ENCODE results near the gene KLHL11.
"Not testable (repeated sequence)": the region's sequence is repeated elsewhere in the genome, so short reads cannot be mapped to it uniquely, and the experiment has no call there.

KLHL11 gene

DNA sequence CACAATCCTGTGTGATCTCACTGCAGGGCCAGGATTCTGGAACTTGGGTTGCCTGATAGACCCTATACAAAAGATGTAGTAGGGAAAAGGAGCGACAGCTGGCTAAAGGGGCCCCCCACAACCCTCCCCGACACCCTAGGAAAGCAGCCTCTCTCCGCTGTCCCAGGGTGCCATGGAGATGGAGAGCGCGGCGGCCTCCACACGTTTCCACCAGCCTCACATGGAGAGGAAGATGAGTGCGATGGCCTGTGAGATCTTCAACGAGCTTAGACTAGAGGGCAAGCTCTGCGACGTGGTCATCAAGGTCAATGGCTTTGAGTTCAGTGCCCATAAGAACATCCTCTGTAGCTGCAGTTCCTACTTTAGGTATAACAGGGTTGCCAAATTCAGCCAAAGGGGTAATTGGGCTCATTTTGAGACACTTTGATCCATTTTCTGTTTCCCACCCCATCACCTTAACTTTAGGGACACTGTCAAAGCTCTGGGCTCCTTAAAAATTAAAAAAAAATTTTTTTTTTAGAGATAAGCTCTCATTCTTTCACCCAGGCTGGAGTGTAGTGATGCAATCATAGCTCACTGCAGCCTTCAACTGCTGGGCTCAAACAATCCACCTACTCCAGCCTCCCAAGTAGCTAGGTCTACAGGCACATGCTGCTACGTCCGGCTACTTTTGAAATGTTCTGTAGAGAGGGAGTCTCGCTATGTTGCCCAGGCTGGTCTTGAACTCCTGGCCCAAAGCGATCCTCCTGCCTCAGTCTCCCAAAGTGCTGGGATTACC lies 27.3 kb downstream of the KLHL11 start, which contains the start of gene KLHL10:
KLHL10 (plus strand) TSS at position 65 of the 778 bp plus-strand sequence; CDS start at position 173, 108 bp downstream.
- in situ Hi-C loops (cut with MboI; ENCODE audit: low sequenced_read_pairs): no loop called here

DNA sequence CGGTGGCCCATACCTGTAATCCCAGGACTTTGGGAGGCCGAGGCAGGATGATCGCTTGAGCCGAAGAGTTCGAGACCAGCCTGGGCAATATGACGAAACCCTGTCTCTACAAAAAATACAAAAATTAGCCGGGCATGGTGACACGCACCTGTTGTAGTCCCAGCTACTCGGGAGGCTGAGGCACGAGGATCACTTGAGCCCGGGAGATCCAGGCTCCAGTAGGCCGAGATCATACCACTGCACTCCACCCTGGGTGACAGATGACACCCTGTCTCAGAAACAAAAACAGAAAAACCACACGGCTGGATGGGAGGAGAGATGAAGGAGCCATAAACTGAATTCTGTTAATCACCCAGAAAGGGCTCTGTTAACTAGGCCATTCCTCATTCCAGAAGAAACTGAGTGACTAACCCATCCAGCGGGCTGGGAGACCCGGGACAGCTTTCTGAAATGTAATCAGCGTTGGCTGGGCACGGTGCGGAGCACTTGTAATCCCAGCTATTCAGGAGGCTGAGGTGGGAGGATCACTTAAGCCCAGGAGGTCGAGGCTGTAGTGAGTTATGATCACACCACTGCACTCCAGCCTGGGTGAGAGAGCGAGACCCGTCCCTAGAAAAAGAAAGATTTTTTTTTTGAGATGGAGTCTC lies 28.6 kb downstream of the KLHL11 start:
- in situ Hi-C loops (cut with MboI; ENCODE audit: low sequenced_read_pairs): no loop called here

DNA sequence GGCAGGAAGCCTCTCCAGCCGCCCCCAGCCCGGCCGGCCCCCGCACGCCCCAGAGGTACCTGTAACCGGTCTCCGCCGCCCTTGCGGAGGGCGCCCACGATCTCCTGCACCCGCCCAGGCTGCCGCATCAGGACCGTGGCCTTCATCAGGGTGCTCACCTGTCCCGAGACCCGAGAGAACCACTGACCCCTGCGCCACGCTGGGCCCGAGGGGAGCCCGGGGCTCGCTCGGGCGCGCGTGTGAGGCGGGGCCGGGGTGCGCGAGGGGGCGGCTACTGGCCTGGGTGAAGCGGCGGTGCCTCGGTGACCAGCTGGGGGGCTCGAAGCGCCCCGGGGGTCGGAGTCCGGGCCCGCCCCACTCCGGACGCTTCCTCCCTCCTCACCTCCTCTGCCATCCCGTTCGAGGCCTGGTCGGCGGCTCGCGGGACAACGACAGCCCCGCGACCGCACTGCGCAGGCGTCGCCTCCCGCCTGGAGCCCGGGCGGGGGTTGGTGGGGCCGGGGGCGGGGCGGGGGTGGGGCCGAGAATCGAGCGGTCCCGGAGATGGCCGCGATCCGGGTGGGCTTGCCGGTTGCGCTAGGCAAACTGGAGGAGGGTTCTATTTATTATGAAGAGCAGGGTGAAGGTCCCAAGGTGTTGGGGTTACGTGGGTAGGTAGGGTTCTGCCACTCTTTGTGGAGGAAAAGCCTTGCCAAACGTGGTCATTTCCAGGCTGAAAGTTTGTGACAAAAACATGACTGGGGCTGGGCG lies 29.2 kb downstream of the KLHL11 start, which contains the start of gene NT5C3B:
NT5C3B (minus strand) TSS at position 433 of the 750 bp plus-strand sequence; CDS start at position 394, 39 bp downstream.
- in situ Hi-C loops (cut with MboI; ENCODE audit: low sequenced_read_pairs): no loop called here

DNA sequence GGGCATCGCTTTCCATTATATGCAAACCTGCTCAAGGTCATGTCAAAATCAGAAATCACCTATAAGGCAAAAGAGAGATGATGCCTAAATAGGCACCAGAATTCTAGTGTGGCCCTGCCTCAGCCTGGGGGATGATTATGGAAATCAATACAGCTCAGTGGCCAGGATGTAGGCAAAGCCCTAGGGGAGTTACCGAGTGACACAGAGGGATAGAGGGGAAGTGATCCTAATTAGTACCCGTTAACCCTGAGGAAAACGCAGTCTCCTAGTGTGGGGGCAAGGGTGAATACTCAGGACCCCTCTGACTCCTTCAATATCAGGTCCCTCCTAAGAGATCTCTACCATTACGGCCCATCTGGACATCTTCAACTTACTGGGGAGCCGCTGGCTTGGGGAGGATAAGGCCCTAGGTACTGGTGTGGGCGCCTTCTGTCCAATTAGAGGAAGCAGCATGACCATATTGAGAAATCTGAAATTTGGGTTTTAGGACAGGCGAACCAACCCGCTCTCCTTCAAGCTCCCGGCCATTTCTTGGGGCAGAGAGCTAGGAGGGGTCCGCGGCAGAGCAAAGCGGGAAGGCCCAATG lies 29.9 kb downstream of the KLHL11 start:
- in situ Hi-C loops (cut with MboI; ENCODE audit: low sequenced_read_pairs): no loop called here

DNA sequence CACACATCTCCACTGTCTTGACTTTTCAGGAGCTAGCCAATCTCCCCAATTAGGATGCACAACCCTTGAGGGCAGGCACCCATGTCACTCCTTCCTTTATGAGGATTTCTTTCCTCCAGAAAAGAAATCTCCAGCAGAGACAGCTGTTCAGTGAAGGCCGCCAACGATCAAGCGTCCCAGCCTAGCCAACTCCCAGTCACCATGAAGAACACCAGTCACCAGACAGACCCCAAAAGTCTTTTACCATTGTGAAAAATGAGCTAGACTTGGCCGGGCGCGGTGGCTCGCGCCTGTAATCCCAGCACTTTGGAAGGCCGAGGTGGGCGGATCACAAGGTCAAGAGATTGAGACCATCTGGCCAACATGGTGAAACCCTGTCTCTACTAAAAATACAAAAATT lies 35.3 kb downstream of the KLHL11 start:
- in situ Hi-C loops (cut with MboI; ENCODE audit: low sequenced_read_pairs): not testable (repeated sequence)

DNA sequence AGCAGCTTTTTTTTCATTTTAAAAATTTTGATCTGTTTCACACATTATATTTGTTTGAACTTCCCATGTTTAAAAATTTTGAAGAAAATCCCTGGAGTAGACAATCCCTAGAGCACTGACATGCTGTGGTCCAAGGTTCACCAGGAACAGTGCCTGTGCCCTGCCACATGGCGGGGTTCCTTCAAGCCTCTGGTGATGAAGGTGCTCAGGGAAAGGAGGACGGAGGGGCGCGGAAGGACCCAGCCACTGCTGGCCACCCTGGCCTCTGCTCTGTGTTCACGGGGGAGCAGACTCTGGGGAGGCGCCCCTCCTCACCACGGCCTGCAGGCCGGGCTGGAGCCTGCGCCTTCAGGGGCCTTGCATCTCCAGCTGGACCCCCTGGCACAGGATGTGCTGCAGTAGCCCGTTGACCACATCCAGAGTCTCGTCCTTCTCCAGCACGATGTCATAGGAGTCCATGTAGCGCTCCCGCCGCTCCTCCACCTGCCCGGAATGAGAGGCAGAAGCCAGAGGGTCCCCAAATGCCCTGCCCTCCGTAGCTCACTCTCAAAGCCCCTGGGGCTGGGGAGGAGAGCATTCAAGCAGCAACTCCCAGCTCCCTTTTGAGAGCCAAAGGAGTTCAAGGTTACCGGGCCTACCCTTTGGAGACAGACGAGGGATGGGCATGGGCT lies 39.9 kb downstream of the KLHL11 start:
- in situ Hi-C loops (cut with MboI; ENCODE audit: low sequenced_read_pairs): no loop called here

DNA sequence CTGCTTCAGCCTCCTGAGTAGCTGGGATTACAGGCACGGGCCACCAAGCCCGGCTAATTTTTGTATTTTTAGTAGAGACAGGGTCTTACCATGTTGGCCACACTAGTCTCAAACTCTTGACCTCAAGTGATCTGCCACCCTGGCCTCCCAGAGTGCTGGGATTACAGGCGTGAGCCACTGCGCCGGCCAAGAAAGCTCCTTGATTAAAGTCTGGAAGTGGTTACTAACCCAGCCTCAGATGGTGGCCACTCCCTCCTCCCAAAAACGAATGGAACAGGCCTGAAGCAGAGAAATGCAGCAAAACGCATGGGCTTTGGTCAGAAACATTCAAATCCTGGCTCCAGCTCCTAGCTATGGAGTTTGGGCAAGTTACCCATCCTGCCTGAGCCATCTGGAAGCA lies 41.1 kb downstream of the KLHL11 start:
- in situ Hi-C loops (cut with MboI; ENCODE audit: low sequenced_read_pairs): no loop called here

DNA sequence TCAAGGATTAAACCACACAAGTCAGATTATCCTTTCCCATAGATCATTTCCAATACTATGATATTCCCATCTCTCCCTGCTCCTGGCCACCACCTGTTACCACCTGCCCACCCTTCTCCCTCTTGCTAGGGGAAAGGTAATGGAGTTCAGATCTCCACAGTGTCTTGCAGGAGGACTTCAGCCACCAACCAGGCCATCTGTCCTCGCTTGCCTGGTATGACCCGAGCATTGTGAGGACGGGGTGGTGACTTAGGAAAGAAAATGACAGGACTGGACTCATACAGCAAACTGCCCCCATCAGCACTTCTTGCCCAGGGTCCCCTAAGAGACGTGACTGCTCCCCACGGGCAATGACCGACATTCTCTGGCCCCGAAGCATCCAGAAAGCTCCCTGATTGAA lies 41.6 kb downstream of the KLHL11 start:
- in situ Hi-C loops (cut with MboI; ENCODE audit: low sequenced_read_pairs): no loop called here

DNA sequence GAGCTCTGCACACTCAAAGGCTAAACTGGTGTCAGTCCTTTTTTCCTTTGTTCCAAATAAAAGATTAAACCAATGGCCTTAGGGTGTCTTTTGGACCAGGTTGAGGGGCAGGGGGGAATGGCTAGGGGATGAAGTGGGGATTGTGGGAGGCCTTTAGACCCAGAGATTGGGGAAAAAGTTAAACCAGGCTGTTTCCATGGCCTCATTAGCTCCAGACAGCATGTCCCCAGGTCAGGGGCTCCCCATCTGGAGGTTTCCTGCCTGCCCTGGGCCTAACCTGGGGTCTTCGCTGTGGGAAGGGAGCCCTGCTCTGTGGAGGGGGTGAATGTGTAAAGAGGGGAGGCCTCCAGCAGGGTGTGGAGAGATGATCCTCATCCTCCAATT lies 42.1 kb downstream of the KLHL11 start:
- in situ Hi-C loops (cut with MboI; ENCODE audit: low sequenced_read_pairs): no loop called here

DNA sequence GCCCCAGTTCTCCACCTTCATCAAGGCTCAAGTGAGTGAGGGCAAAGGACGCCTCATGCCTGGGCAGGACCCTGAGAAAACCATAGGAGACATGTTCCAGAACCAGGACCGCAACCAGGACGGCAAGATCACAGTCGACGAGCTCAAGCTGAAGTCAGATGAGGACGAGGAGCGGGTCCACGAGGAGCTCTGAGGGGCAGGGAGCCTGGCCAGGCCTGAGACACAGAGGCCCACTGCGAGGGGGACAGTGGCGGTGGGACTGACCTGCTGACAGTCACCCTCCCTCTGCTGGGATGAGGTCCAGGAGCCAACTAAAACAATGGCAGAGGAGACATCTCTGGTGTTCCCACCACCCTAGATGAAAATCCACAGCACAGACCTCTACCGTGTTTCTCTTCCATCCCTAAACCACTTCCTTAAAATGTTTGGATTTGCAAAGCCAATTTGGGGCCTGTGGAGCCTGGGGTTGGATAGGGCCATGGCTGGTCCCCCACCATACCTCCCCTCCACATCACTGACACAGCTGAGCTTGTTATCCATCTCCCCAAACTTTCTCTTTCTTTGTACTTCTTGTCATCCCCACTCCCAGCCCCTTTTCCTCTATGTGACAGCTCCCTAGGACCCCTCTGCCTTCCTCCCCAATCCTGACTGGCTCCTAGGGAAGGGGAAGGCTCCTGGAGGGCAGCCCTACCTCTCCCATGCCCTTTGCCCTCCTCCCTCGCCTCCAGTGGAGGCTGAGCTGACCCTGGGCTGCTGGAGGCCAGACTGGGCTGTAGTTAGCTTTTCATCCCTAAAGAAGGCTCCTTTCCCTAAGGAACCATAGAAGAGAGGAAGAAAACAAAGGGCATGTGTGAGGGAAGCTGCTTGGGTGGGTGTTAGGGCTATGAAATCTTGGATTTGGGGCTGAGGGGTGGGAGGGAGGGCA lies 42.7 kb downstream of the KLHL11 start:
- in situ Hi-C loops (cut with MboI; ENCODE audit: low sequenced_read_pairs): no loop called here

DNA sequence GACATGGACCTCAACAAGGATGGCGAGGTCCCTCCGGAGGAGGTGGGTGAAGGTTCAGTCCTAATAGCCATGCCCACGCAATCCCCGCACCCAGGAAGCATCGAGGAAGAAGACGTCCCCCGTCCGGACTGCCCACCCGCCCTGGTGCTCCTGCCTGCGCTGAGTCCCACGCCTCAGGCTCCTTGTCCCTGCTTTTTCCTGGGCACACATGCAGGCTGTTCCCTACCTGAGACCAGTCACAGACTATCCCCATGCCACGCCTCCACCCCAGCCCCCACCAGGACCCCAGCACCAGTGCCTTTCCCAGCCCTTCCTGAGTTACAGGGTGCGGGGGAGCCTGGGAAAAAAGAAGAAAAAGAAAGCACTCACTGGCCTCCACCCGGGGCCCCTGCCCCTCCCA lies 43.4 kb downstream of the KLHL11 start:
- in situ Hi-C loops (cut with MboI; ENCODE audit: low sequenced_read_pairs): no loop called here

DNA sequence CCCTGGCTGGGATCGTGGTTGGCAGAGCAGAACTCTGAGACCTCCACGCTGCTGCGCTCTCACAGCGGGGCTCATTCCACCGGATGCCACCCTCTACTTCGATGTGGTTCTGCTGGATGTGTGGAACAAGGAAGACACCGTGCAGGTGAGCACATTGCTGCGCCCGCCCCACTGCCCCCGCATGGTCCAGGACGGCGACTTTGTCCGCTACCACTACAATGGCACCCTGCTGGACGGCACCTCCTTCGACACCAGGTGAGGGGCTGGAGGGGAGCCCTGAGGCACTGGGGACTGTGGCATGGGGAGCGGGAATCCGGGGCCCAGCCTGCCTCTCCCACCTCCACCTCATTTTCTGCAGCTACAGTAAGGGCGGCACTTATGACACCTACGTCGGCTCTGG lies 47.2 kb downstream of the KLHL11 start:
- in situ Hi-C loops (cut with MboI; ENCODE audit: low sequenced_read_pairs): no loop called here

DNA sequence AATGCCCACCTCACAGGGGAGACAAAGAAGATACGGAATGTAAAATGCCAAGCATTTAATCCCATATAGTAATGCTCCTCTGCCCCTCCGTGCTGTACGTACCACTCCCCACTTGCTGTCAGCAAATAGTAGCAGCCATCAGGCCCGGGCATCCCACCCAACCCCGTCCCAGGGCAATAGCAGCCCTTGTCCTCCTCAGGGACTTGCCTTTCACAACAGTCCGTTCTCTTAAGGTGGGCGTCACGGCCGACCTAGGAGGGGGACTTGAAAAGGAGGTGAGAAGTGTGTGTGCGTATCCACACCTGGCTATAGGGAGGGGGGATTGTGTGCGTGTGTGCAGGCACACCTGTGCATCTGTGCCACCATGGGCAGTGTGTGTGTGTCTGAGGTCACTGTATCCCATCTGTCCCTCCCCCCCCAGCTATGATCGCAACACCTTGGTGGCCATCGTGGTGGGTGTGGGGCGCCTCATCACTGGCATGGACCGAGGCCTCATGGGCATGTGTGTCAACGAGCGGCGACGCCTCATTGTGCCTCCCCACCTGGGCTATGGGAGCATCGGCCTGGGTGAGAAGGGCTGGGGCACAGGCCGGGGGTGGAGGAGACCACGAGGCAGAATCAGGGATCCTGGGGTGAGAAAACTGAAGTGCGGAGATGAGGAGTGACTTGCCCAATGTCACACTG lies 48.4 kb downstream of the KLHL11 start:
- in situ Hi-C loops (cut with MboI; ENCODE audit: low sequenced_read_pairs): no loop called here

DNA sequence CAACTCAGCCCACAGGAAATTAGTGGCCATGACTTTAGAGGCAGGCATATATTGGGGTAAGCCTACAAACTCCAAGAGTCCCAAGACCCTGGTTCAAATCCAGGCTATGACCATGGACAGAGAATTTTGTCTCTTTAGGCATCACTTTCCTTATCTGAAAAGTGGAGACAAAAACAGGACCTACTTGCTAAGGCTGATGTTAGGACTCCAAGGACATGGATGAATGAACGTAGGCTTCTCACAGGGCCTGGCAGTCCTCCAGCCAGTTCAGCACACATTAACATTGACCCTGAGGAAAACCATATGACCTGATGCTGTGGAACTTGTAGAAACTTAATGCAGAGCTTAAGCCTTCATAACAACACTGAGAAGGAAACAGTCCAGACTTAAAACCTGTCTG lies 51.0 kb downstream of the KLHL11 start:
- in situ Hi-C loops (cut with MboI; ENCODE audit: low sequenced_read_pairs): no loop called here

DNA sequence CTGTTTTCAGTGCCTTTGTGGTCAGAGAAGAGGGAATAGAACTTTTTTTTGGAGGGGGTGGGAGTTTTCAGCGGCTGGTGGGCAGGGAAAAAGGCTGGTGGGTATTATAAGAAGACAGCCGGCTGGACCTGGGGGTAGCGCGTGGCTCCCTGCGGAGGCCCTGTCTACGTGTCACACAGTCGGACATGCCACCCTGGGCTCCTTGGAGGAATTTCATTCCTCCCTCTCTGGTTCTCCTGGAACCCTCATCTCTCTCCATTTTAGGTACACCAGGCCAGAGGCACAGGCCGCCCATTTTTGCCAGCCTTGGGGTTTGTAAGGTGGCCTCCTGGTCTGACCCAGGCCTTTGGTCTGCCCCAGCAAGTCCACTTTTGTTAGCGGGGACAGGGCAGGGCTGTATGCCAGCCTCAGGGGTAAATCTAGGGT lies 51.5 kb downstream of the KLHL11 start:
- in situ Hi-C loops (cut with MboI; ENCODE audit: low sequenced_read_pairs): no loop called here

DNA sequence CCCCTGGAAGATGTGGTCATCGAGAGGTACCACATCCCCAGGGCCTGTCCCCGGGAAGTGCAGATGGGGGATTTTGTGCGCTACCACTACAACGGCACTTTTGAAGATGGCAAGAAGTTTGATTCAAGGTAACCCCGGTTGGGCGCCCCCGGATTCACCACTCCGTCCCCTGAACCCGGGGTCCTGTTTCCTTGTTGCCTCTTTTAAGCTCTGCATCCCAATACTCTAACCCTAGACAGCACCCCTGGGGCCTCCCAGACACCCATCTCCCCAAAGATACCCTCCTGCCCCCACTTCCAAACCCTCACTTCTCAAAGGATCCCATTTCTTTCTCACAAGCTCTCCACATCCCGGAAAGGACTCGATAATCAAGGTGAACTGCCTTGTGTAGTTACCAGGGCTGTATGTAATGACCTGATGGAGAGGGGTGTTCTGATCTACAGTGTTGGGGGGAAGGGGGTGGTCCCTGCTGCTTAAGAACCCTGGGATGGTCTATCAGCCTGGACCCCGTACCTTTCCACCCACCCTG lies 52.0 kb downstream of the KLHL11 start:
- in situ Hi-C loops (cut with MboI; ENCODE audit: low sequenced_read_pairs): no loop called here

DNA sequence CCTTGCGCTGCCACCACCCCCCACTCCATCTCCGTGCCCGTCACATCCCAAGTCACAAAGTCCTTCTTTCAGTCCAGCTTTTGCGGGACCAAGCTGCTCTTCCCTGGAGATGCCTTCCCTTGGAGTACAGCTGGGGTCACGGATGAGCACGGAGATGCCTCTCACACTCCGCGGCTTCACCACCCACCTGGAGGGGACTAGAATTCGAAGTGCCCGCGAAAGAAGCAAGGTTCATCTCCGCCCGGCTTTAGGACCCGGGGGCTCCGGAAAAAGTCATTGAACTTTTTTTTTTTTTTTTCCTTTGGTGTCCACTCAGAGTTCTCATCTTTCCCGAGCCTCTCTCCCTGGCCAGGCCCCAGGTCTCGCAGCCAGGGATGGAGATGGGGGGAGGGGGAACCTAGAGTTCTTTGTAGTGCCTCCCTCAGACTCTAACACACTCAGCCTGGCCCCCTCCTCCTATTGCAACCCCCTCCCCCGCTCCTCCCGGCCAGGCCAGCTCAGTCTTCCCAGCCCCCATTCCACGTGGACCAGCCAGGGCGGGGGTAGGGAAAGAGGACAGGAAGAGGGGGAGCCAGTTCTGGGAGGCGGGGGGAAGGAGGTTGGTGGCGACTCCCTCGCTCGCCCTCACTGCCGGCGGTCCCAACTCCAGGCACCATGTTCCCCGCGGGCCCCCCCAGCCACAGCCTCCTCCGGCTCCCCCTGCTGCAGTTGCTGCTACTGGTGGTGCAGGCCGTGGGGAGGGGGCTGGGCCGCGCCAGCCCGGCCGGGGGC lies 52.7 kb downstream of the KLHL11 start, which contains the start of gene FKBP10:
FKBP10 (plus strand) TSS at position 624 of the 771 bp plus-strand sequence; CDS start at position 655, 31 bp downstream.
- in situ Hi-C loops (cut with MboI; ENCODE audit: low sequenced_read_pairs): no loop called here

Data from hTERT RPE-1 (cell line).